Fibroblast of pulmonary artery (primary cell): ENCODE results near the gene FCN1.

Experiments
- DNase-seq: peaks from one replicate; pipeline ENCODE4 v3.0.0-alpha.2; 2010; ENCODE audit warnings: low read depth
- H3K4me3 ChIP-seq: replicated peaks from 2 replicates; pipeline ENCODE4 v1.5.1; 2011; ENCODE audit warnings: low read depth, mild to moderate bottlenecking, control low read depth, low read length, moderate library complexity
- TF ChIP-seq, protein P1 (sequence below): IDR thresholded peaks from 2 replicates; pipeline ENCODE4 v1.5.1; 2011; ENCODE audit warnings: mild to moderate bottlenecking, control low read depth, low read length, inconsistent platforms; ENCODE audit errors: missing control alignments

Gene FCN1

DNA sequence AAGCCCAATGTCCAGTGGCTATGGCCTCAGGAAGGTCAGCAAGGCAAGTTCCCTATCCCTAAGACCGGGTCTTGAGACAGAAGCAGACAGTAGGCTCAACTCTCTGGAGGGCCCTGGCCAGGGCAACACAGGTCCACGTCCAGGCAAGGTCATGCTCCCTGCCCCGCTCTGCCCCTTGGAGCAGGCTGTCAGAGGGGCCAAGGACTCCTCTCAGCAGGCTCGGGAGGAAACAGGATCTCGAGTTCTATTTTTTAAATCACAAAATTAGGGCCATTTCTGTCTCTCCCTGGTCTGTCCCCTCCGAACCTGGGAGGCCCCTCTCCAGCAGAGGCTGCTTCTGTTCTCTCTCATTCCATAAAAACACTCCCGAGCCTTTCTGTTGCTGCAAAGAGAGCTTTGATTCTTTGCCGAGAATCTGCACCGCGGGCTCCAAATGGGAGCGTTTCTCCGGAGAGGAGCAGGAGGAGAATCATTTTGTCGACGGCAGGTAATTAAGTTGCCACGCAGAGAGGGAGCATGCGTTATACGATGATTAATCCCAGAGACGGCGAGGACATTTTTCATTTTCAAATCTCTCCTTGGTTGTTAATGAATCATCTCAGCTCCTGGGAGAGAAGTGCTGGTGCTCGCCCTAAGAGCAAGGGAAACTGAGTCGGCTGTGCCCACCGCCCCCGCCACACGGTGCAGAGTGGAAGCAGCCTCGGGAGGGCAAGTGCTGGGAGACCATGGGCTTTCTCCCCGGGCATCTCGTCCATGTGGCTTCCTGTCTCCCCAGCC, 24.5 kb upstream of the FCN1 start:
- H3K4me3 ChIP-seq: no peak overlapping the region
- no peak for DNase-seq

DNA sequence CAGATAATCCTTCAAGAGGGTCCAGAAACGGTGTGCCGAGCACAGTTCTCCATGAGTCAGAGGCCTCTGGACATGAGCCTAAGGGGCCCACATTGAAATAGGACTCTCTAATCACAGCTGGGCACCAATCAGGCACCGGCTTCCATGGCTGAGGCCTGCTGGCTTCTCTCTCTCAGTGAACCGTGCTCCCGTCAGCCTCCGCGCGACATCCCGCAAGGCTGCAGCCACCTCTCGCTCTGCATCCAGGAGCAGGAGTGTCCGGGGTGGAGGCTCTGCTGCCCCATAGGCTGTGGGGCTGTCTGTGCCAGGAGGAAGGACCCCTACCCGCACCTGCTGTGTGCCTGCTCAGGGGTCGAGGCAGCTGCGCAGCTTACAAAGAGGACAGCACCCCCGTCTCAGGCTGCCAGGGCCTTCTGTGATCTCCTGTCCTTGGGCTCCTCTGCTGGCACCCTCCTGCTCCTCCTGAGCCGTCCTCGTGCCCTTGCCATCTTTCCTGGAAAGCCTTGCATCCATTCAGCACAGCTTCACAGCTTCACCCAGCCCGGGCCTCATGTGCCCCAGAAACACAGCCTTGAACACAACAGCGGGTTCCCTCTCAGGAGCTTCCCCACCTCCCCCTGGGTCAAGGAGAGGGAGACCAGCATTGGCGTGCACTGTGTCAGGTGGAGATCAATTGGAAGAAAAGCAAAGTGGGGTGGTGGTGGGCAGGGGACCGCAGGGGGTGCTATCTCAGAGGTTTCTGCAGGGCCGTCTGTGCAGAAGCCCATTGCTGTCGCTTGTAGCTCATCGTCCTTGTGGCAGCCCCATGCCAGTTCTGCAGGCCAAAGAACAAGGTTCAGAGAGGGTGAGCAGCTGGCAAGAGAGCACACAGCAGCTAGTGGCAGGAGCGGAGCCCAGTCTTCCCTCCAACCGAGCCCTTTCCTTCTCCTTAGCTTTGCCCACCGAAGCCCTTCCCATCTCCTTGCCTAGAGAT, 22.8 kb upstream of the FCN1 start:
- TF ChIP-seq, protein P1, sequence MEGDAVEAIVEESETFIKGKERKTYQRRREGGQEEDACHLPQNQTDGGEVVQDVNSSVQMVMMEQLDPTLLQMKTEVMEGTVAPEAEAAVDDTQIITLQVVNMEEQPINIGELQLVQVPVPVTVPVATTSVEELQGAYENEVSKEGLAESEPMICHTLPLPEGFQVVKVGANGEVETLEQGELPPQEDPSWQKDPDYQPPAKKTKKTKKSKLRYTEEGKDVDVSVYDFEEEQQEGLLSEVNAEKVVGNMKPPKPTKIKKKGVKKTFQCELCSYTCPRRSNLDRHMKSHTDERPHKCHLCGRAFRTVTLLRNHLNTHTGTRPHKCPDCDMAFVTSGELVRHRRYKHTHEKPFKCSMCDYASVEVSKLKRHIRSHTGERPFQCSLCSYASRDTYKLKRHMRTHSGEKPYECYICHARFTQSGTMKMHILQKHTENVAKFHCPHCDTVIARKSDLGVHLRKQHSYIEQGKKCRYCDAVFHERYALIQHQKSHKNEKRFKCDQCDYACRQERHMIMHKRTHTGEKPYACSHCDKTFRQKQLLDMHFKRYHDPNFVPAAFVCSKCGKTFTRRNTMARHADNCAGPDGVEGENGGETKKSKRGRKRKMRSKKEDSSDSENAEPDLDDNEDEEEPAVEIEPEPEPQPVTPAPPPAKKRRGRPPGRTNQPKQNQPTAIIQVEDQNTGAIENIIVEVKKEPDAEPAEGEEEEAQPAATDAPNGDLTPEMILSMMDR: no peak
- DNase-seq: no peak
- H3K4me3 ChIP-seq: no peak overlapping the region

More for the DNA sequence above, 24.5 kb upstream of the FCN1 start:
- TF ChIP-seq, protein P1: no peak

DNA sequence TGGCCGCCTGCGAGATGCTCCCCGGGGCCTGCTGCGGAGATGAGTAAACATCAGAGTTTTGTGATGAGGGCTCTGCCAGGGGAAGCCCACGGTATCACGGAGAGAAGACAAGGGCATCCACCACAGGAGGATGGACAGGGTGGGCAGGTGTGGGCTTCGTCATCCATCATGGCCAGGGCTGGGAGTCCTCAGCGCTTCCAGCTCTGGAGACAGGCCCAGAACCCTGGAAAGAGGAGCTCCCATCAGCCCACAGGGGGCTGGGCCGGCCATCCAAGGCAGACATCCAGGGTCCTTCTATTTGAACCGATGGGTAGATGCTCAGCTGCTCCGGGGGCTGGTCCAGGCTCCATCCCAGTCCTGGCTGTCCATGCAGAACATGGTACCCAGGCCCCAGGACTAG, 22.1 kb upstream of the FCN1 start:
- H3K4me3 ChIP-seq: no peak overlapping the region
- no peak for DNase-seq
- TF ChIP-seq, protein P1: no peak

DNA sequence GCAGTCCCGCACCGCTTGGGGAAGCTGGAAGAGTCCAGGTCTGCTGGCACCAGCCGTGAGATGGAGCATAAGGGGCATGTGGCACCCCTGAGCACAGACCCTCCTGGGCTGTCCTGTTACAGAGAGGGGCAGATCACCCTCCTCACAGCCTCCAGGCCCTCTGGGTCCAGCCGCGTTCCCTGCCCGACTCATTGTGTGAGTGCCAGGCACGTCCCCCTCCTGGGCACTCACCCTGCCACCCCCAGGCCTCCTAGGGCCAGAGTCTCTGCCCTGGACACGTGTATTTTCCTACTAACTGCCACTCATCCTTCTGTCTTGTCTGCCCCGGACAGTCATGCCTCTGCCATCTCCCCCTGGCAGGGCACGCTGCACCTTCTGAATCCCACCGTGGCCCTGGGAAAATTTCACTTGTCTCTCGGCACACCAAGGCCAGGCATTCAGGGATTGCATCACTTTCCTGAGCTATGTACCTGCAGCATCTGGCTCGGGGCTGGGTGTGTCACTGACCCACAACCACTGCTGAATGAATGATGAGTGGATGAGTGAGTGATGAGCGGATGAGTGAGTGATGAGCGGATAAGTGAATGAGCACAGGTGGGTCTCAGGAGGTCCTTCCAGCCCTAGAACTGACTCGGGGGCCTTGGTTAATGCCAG, 21.5 kb upstream of the FCN1 start:
- TF ChIP-seq, protein P1: no peak
- H3K4me3 ChIP-seq: no peak overlapping the region
- no peak for DNase-seq

DNA sequence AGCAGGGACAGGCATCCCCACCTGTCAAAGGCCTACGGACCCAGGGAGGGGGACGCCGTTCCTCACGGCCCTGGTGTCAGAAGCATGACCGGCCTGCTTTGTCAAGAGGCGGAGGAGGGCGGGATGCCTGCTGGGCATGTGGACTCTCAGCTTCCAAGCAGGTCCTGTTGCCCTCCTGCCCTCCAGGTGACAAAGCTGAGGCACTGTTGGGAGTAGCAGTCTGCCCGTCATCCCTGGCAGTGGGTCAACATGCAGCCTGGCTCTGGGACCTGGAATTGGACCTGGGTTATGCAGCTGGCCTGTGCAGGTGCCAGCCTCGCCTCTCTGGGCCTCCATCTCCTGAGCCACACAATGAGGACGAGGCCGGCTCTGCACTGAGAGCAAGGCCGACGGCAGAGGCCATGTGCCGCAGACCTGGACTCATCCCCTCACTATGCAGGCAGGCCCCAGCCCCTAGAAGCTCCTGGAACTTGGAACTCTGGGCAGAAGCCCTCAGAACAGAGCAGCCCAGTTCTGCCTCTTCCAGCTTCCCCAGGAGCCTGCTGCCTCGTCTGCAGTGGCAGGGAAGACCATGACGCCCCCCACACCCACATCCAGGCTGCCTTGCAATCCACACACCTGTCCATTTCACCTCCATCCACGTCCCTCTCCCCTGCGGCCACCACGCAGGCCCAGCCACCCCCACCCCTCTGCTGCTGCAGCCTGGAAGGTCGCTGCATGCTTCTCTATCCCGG, 20.8 kb upstream of the FCN1 start:
- H3K4me3 ChIP-seq: no peak overlapping the region
- no peak for DNase-seq
- TF ChIP-seq, protein P1: no peak

DNA sequence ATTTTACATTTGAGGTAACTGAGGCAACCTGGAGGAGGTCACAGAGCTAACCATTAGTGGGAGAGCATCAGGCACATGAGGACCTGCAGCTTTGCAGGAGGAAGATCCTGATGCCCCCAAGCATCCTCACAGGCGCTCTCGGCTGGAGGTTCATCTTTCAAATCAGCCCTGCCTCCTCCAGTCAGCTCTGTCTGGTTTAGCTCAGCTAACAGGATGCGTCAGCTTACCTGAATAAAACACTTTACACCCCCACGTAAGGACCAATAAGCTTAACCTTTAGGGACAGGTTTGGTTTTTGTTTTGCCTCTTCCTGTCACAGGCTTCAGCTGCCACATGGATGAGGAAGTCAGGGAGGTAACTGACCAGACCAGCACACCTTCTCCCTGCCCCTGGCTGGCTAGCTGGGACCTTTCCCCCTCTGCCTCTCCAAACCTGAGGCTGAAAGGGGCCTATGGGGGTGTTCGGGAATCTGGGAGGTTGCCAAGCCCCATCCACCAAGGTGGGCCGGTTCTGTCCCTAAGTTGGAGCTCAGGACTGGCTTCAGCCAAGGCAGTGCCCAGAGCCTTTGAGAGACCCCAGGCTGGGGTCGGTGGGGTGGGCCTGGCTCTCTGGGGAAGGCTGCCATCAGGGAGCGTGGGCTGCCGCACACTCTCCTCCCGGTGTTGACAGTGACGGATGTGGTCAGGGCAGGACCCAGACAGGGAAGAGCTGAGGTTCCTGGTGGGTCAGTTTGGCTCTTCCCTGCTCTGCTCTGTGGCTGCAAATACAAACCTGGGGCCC, 20.0 kb upstream of the FCN1 start:
- no peak for DNase-seq
- TF ChIP-seq, protein P1: no peak
- H3K4me3 ChIP-seq: no peak overlapping the region
